H1 (cell line): ENCODE data around the gene EXD3. TPM values are rescaled to one million over a fixed set of nuclear protein-coding genes. Genes with fewer than 3 reads are reported as not detected.

ENCODE experiments used
- CTCF ChIA-PET: fragments of 300-600 bp; sonication (Branson Sonifier 250); formaldehyde crosslinking; loops from one replicate; lab custom pipeline; 2021; ENCODE audit not compliant: partially characterized antibody; lab: Charles Lee
- POLR2A ChIA-PET: fragments of 300-600 bp; sonication (Branson Sonifier 250); formaldehyde crosslinking; loops from one replicate; lab custom pipeline; 2021; ENCODE audit warnings: inconsistent platforms; ENCODE audit not compliant: partially characterized antibody; lab: Charles Lee
- DNase-seq, 2 experiments: peaks; one replicate each; pipeline versions ENCODE4 v3.0.0 to v3.0.0-alpha.2; 2010 to 2022; ENCODE audit warnings: low spot score in 2 of 2, low read depth in 1 of 2, mixed read lengths in 1 of 2
- FAIRE-seq: peaks from 2 replicates; lab custom pipeline; 2011; peaks lifted over from hg19 to GRCh38; lab: Jason Lieb, UNC
- H2AFZ ChIP-seq: 2 replicates; pipeline ENCODE4 v1.8.1; 2012; ENCODE audit warnings: low read length, inconsistent platforms
- H2AK5ac ChIP-seq: 2 replicates; pipeline ENCODE4 v1.6.1; 2013; ENCODE audit warnings: low read depth, low read length
- H2BK120ac ChIP-seq: replicated peaks from 2 replicates; pipeline ENCODE3; 2013; ENCODE audit warnings: low read depth, low read length, inconsistent platforms
- H2BK12ac ChIP-seq: 2 replicates; pipeline ENCODE4 v1.6.1; 2013; ENCODE audit warnings: low read depth, low read length
- H2BK15ac ChIP-seq: 2 replicates; pipeline ENCODE4 v1.6.1; 2013; ENCODE audit warnings: low read length
- H2BK20ac ChIP-seq: 2 replicates; pipeline ENCODE4 v1.6.1; 2013; ENCODE audit warnings: low read length
- H2BK5ac ChIP-seq: 2 replicates; pipeline ENCODE4 v1.6.1; 2013; ENCODE audit warnings: low read depth, low read length
- H3K14ac ChIP-seq: 2 replicates; pipeline ENCODE4 v1.6.1; 2013; ENCODE audit warnings: inconsistent platforms; ENCODE audit not compliant: insufficient read length
- H3K18ac ChIP-seq: 2 replicates; pipeline ENCODE4 v1.6.1; 2013; ENCODE audit warnings: low read length; ENCODE audit errors: extremely low read depth
- H3K23ac ChIP-seq: 2 replicates; pipeline ENCODE4 v1.6.1; 2013; ENCODE audit warnings: inconsistent platforms; ENCODE audit not compliant: insufficient read length
- H3K23me2 ChIP-seq: 2 replicates; pipeline ENCODE4 v1.6.1; 2013; ENCODE audit warnings: low read depth, low read length
- H3K27ac ChIP-seq: 2 replicates; pipeline ENCODE4 v1.6.1; 2011; ENCODE audit warnings: low read depth, low read length, inconsistent platforms
- H3K27me3 ChIP-seq, 4 experiments: replicated peaks in 1 of 4; 1 replicate in 1 of 4; 2 replicates in 3 of 4; pipeline versions ENCODE4 v1.6.1 to v1.8.1; 2011 to 2013; ENCODE audit warnings: low read length in 3 of 4, mild to moderate bottlenecking in 3 of 4, inconsistent platforms in 2 of 4, mixed read lengths in 2 of 4, moderate library complexity in 1 of 4; ENCODE audit not compliant: control insufficient read depth in 3 of 4, insufficient read depth in 3 of 4; ENCODE audit errors: extremely low read depth in 1 of 4
- H3K36me3 ChIP-seq, 4 experiments: 2 replicates each; pipeline versions ENCODE4 v1.6.1 to v1.8.1; 2011 to 2013; ENCODE audit warnings: mild to moderate bottlenecking in 4 of 4, low read length in 3 of 4, moderate library complexity in 2 of 4, control low read depth in 1 of 4, inconsistent platforms in 1 of 4; ENCODE audit not compliant: insufficient read depth in 4 of 4, control insufficient read depth in 2 of 4
- H3K4ac ChIP-seq: replicated peaks from 2 replicates; pipeline ENCODE3; 2013; ENCODE audit warnings: low read length, low read depth, mixed read lengths, inconsistent platforms; ENCODE audit not compliant: insufficient read length
- H3K4me1 ChIP-seq, 4 experiments: replicated peaks in 1 of 4; 1 replicate in 1 of 4; 2 replicates in 3 of 4; pipeline versions ENCODE4 v1.6.1 to v1.8.1; 2011 to 2013; ENCODE audit warnings: low read length in 3 of 4, inconsistent platforms in 2 of 4, mixed read lengths in 1 of 4; ENCODE audit not compliant: insufficient read depth in 4 of 4, control insufficient read depth in 3 of 4
- H3K4me2 ChIP-seq, 2 experiments: 2 replicates each; pipeline versions ENCODE4 v1.6.1 to v1.8.1; 2011 to 2013; ENCODE audit warnings: low read depth in 2 of 2, low read length in 2 of 2, control low read depth in 1 of 2, inconsistent platforms in 1 of 2, mild to moderate bottlenecking in 1 of 2; ENCODE audit not compliant: insufficient read depth in 1 of 2
- H3K4me3 ChIP-seq, 4 experiments: fragments of 200-600, 300-600 bp in 1 of 4; sonication (generic), shearing (Covaris generic), sonication (Bioruptor Twin) in 1 of 4; 2 replicates each; pipeline versions ENCODE4 v1.5.1 to v1.8.1; 2011 to 2016; ENCODE audit warnings: low read length in 4 of 4, low read depth in 3 of 4, control low read depth in 2 of 4, inconsistent platforms in 2 of 4, mild to moderate bottlenecking in 2 of 4, mixed read lengths in 1 of 4, moderate library complexity in 1 of 4; ENCODE audit not compliant: insufficient read depth in 2 of 4; ENCODE audit errors: extremely low read depth in 1 of 4
- H3K56ac ChIP-seq: replicated peaks from 2 replicates; pipeline ENCODE3; 2013; ENCODE audit warnings: low read depth, mild to moderate bottlenecking, mixed read lengths, low read length, inconsistent platforms; ENCODE audit not compliant: insufficient read length
- H3K79me1 ChIP-seq: 2 replicates; pipeline ENCODE4 v1.6.1; 2013; ENCODE audit warnings: low read depth, low read length, control low read depth
- H3K79me2 ChIP-seq, 2 experiments: 2 replicates each; pipeline versions ENCODE4 v1.6.1 to v1.8.1; 2012 to 2013; ENCODE audit warnings: low read length in 2 of 2, mild to moderate bottlenecking in 2 of 2, inconsistent platforms in 1 of 2; ENCODE audit not compliant: insufficient read depth in 2 of 2, control insufficient read depth in 1 of 2
- H3K9ac ChIP-seq, 4 experiments: replicated peaks in 1 of 4; 1 replicate in 1 of 4; 2 replicates in 3 of 4; pipeline versions ENCODE4 v1.6.1 to v1.8.1; 2011 to 2013; ENCODE audit warnings: low read depth in 3 of 4, low read length in 3 of 4, control low read depth in 2 of 4, mild to moderate bottlenecking in 2 of 4, moderate library complexity in 2 of 4, inconsistent platforms in 1 of 4; ENCODE audit errors: extremely low read depth in 1 of 4
- H3K9me3 ChIP-seq, 2 experiments: 2 replicates each; pipeline versions ENCODE4 v1.6.1 to v1.8.1; 2012 to 2013; ENCODE audit warnings: mild to moderate bottlenecking in 2 of 2, moderate library complexity in 2 of 2, control low read depth in 1 of 2, inconsistent platforms in 1 of 2, low read depth in 1 of 2, low read length in 1 of 2, mixed read lengths in 1 of 2; ENCODE audit not compliant: insufficient read depth in 2 of 2
- H4K20me1 ChIP-seq, 2 experiments: replicated peaks in 1 of 2; 2 replicates each; pipeline versions ENCODE3 to v1.8.1; 2011 to 2013; ENCODE audit warnings: inconsistent platforms in 2 of 2, low read length in 2 of 2, mild to moderate bottlenecking in 1 of 2; ENCODE audit not compliant: insufficient read depth in 2 of 2, control insufficient read depth in 1 of 2
- H4K5ac ChIP-seq: 2 replicates; pipeline ENCODE4 v1.6.1; 2013; ENCODE audit warnings: low read length, low read depth, mixed read lengths, inconsistent platforms; ENCODE audit not compliant: insufficient read length
- H4K8ac ChIP-seq: 2 replicates; pipeline ENCODE4 v1.8.0; 2013; ENCODE audit warnings: mild to moderate bottlenecking, moderate library complexity, low read length, inconsistent platforms; ENCODE audit not compliant: insufficient read depth; ENCODE audit errors: extremely low read depth
- H4K91ac ChIP-seq: replicated peaks from 2 replicates; pipeline ENCODE3; 2013; ENCODE audit warnings: low read length, mixed read lengths, inconsistent platforms; ENCODE audit not compliant: insufficient read length
- CBX5 ChIP-seq: fragments of 300-800, 300-1000 bp; sonication (generic); IDR thresholded peaks from 2 replicates; pipeline ENCODE4 v1.7.1; 2016; ENCODE audit warnings: antibody characterized with exemption, low read length, low read depth
- CREB1 ChIP-seq: IDR thresholded peaks from 2 replicates; pipeline ENCODE4 v1.6.1; 2012; ENCODE audit warnings: inconsistent platforms
- HDAC2 ChIP-seq, 2 experiments: fragments of 300-600 bp in 1 of 2; sonication (generic) in 1 of 2; IDR thresholded peaks; 2 replicates each; pipeline ENCODE4 v1.6.1; 2011 to 2012; ENCODE audit warnings: low read depth in 2 of 2, low read length in 2 of 2, mild to moderate bottlenecking in 2 of 2, moderate library complexity in 2 of 2, borderline replicate concordance in 1 of 2, inconsistent platforms in 1 of 2
- JUN ChIP-seq: IDR thresholded peaks from 2 replicates; pipeline ENCODE4 v1.6.1; 2011; ENCODE audit warnings: low read depth, mild to moderate bottlenecking, improper control_type of control experiment, low read length
- ZNF274 ChIP-seq: IDR thresholded peaks from 2 replicates; pipeline ENCODE4 v1.7.0; 2012; ENCODE audit warnings: low read length, borderline replicate concordance; ENCODE audit errors: extremely low read depth
- WGBS, 2 experiments: shearing (Covaris generic) in 1 of 2; methylation state at CpG; one replicate each; pipeline versions ENCODE4 v1.1.6 to v1.1.7; 2013 to 2015; ENCODE audit warnings: low lambda C conversion rate in 2 of 2, mixed read lengths in 2 of 2, inconsistent platforms in 1 of 2, low coverage in 1 of 2, missing lambda C conversion rate in 1 of 2; ENCODE audit not compliant: insufficient replicate concordance in 2 of 2, insufficient coverage in 1 of 2, insufficient read length in 1 of 2; ENCODE audit errors: extremely low coverage in 1 of 2, missing lambda C conversion rate in 1 of 2; 5-methylcytosine and 5-hydroxymethylcytosine counted together
- polyA plus RNA-seq, 7 experiments: library from polyadenylated mRNA; depleted of rRNA in 3 of 7; stranded (reverse) in 5 of 7; unstranded in 2 of 7; fragments of >200 nt in 5 of 7; fragments of 200-250 nt in 2 of 7; gene quantifications; 1 replicate in 5 of 7; 2 replicates in 1 of 7; 4 replicates in 1 of 7; pipeline versions ENCODE4 v1.2.1 to v1.2.3, GENCODE V29; 2011 to 2013; ENCODE audit warnings: missing spikeins in 2 of 7, mixed read lengths in 2 of 7
- total RNA-seq: library from RNA; stranded (reverse); fragmentation: NEBNext Ultra II Directional; extraction: Animal tissue kit (Norgen Biotek cat#: 25700); gene quantifications from 2 replicates; pipeline ENCODE4 v1.2.1, GENCODE V29; 2021
- TF ChIP-seq, protein P1 (sequence below): IDR thresholded peaks from 2 replicates; pipeline ENCODE4 v1.6.1; 2012; ENCODE audit warnings: inconsistent platforms

Gene EXD3
- total and polyA plus RNA-seq, 2 of the 8 experiments (the other 6 are each of a cell fraction or from before 2014, with no cell fraction given): 7.2 to 9.4 TPM

DNA sequence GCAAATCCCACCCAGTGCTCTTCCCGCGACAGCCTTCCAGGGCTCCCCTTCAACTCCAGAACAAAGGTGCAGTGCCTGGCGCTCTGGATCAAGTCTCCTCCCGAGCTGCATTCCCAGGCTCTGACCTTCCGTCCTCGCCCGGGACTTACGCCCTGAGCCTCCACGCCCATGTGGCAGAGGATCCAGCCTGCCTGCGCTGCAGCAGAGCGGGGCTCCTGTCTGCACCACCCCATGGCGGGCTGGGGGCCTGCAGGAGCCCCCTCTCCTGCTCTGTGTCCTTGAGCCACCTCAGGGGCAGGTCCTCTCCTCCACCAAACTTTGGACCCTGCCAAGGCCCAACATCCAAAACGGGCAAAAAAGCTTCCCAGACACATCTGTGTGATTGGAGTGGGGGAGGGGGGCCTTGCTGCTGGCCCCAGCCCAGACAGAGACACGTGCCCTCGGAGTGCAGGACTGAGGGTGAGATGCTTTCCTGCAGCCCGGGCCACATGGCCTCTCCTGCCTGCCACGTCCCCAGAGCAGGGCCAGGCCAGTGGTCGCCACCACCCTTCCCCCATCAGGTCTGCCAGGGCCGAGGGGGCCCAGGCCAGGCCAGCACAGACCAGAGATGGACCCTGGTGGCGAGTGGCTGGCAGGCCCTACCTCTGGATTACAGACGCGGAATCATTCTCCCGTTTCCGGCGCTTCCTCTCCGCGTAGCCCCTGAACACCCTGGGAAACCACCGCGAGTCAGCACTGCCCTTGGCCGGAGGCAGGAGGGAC, 31.8 kb upstream of the EXD3 start:
- peak overlapping the region; percentile 92; the same call in 1 of the 2 replicates for H2BK15ac ChIP-seq
- peaks cover 0 to 25% (median 18%) of the 10 kb centered on the region in 4 experiments; a peak in 6 of 7 replicates for H3K4me1 ChIP-seq
- H2BK120ac ChIP-seq: no peak overlapping the region
- TF ChIP-seq JUN (no peak), HDAC2 (IDR thresholded peaks at IDR 0.05; ENCODE audit: borderline replicate concordance in 1 of 2, low read depth in 2 of 2, low read length in 2 of 2) (peak in 1 of 2 experiments; percentile 4; a peak in 1 of 4 replicates), ZNF274 (no peak), CREB1 (no peak), CBX5 (no peak)
- TF ChIP-seq, protein P1, sequence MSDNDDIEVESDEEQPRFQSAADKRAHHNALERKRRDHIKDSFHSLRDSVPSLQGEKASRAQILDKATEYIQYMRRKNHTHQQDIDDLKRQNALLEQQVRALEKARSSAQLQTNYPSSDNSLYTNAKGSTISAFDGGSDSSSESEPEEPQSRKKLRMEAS: peak; percentile 44; the same call in 1 of the 2 replicates
- peaks cover 13% of the 10 kb centered on the region; the same call in 1 of the 2 replicates for H3K23me2 ChIP-seq
- no peak overlapping the region for H3K23ac ChIP-seq
- H3K18ac ChIP-seq: peak overlapping the region; percentile 83
- peaks cover 0 to 4% (median 0%) of the 10 kb centered on the region in 4 experiments; a peak in 3 of 7 replicates for H3K27me3 ChIP-seq
- H4K20me1 ChIP-seq: peaks cover 0 to 13% of the 10 kb centered on the region in 2 experiments
- H2AK5ac ChIP-seq: no peak overlapping the region; the same call in 1 of the 2 replicates
- ChIA-PET CTCF (interaction anchor here (1.4 kb wide), 1 partner anchor 10 kb away, joined by 5 read pairs; no protein-coding TSS in a partner anchor), POLR2A (interaction anchor here (0.8 to 3.6 kb wide), 4 partner anchors 11 to 214 kb away, joined by 3 to 28 read pairs (median 4); partner anchors contain the start of gene TUBB4B)
- peak overlapping the region in 1 of 4 experiments; percentile 46; a peak in 2 of 7 replicates for H3K9ac ChIP-seq
- H4K8ac ChIP-seq: peak overlapping the region; percentile 57
- H3K14ac ChIP-seq: no peak overlapping the region
- H3K79me2 ChIP-seq: no peaks in the 10 kb centered on the region; a peak in 1 of 4 replicates
- H2BK12ac ChIP-seq: peak overlapping the region; percentile 50; the same call in 1 of the 2 replicates
- FAIRE-seq (no peak), DNase-seq (no peak)
- no peak overlapping the region for H4K5ac ChIP-seq
- H3K79me1 ChIP-seq: peaks cover 3% of the 10 kb centered on the region; the same call in 1 of the 2 replicates
- peaks cover 0 to 14% (median 7%) of the 10 kb centered on the region in 4 experiments; a peak in 7 of 8 replicates for H3K36me3 ChIP-seq
- H2BK5ac ChIP-seq: peak overlapping the region; percentile 71; the same call in 1 of the 2 replicates
- H2AFZ ChIP-seq: no peak overlapping the region
- peak overlapping the region; percentile 73 for H3K56ac ChIP-seq
- H3K4me2 ChIP-seq: peak overlapping the region; percentile 56 to 67
- H3K9me3 ChIP-seq: no peaks in the 10 kb centered on the region
- 72% methylated on average over 29 of the region's 30 CpGs; no CpG with 5 or more reads in 1 of the 2 experiments for WGBS, 2 experiments
- 0 out of 2 replicates have a peak overlapping the region, but pooled peaks have one; percentile 30 for H3K27ac ChIP-seq
- H4K91ac ChIP-seq: peak overlapping the region; percentile 5
- H3K4ac ChIP-seq: no peak overlapping the region
- H2BK20ac ChIP-seq: no peak overlapping the region
- H3K4me3 ChIP-seq: peak overlapping the region; percentile 23 to 56 (median 29); a peak in 7 of 8 replicates
